T47D (cell line): ENCODE measurements around the gene IGFBP5.

ENCODE experiments used
- DNase-seq, 2 experiments: peaks; one replicate each; pipeline versions ENCODE4 v3.0.0 to v3.0.0-alpha.2; 2011 to 2012; ENCODE audit warnings: low read depth in 1 of 2, low spot score in 1 of 2
- JUND ChIP-seq: IDR thresholded peaks from 2 replicates; pipeline ENCODE4 v1.6.1; 2012; ENCODE audit warnings: low read depth
- in situ Hi-C: cut with HindIII; loops from 2 replicates; pipeline ENCODE4 v1.10.0; 2016; ENCODE audit warnings: low sequenced_read_pairs, low pct_unique_long_range_greater_than_20kb

IGFBP5 gene

GRCh38 chr2:216664593-216665034, 30.7 kb downstream of the IGFBP5 start:
- DNase-seq, result no peak
- TF ChIP-seq JUND, result no peak
- in situ Hi-C loops, result no loop called here

- no peak for DNase-seq
- in situ Hi-C loops, result no loop called here
- no peak for TF ChIP-seq JUND
Observed at GRCh38 chr2:216663846-216664245, 31.5 kb downstream of the IGFBP5 start.

- no peak for TF ChIP-seq JUND
- DNase-seq, result no peak
- in situ Hi-C loops, result no loop called here
Observed at GRCh38 chr2:216663106-216663505, 32.2 kb downstream of the IGFBP5 start.

- in situ Hi-C loops, result no loop called here
- no peak for DNase-seq
- no peak for TF ChIP-seq JUND
Observed at GRCh38 chr2:216661639-216662375, 33.5 kb downstream of the IGFBP5 start.

GRCh38 chr2:216661051-216661450, 34.3 kb downstream of the IGFBP5 start:
- in situ Hi-C loops, result no loop called here
- DNase-seq, result no peak
- TF ChIP-seq JUND, result no peak

- DNase-seq, result no peak
- in situ Hi-C loops, result no loop called here
- TF ChIP-seq JUND, result no peak
Observed at GRCh38 chr2:216660496-216660895, 34.9 kb downstream of the IGFBP5 start.

GRCh38 chr2:216659276-216659675, 36.1 kb downstream of the IGFBP5 start:
- in situ Hi-C loops, result no loop called here
- no peak for TF ChIP-seq JUND
- no peak for DNase-seq

GRCh38 chr2:216658757-216659156, 36.6 kb downstream of the IGFBP5 start:
- TF ChIP-seq JUND, result no peak
- no peak for DNase-seq
- in situ Hi-C loops, result no loop called here

GRCh38 chr2:216657980-216658379, 37.4 kb downstream of the IGFBP5 start:
- TF ChIP-seq JUND, result no peak
- no peak for DNase-seq
- in situ Hi-C loops, result no loop called here

GRCh38 chr2:216657086-216657855, 38.1 kb downstream of the IGFBP5 start:
- TF ChIP-seq JUND, result no peak
- in situ Hi-C loops, result no loop called here
- no peak for DNase-seq

GRCh38 chr2:216654528-216655052, 40.8 kb downstream of the IGFBP5 start:
- no peak for TF ChIP-seq JUND
- in situ Hi-C loops, result no loop called here
- DNase-seq, result no peak

- in situ Hi-C loops, result no loop called here
- DNase-seq, result no peak
- TF ChIP-seq JUND, result no peak
Observed at GRCh38 chr2:216653931-216654365, 41.4 kb downstream of the IGFBP5 start.
